HG02943 (cell line): ENCODE measurements around the gene RBP3.

Source experiments
- ATAC-seq: cut with Tn5 transposase; IDR thresholded peaks from one replicate; pipeline ENCODE4 v1.9.1; 2021; ENCODE audit warnings: mild to moderate bottlenecking, low read depth, moderate library complexity; ENCODE audit not compliant: unreplicated experiment

The RBP3 gene

GRCh38 chr10:47348138-47348651 lies at the start of gene RBP3:
Gene RBP3 (plus strand): TSS chr10:47348363. CDS start chr10:47348485, 122 bp downstream.
- ATAC-seq: no peak

- ATAC-seq: no peak
Measured at GRCh38 chr10:47298715-47299114, 49.4 kb upstream of the RBP3 start.

- ATAC-seq: no peak
Measured at GRCh38 chr10:47299611-47300428, 48.3 kb upstream of the RBP3 start, which contains the start of gene GDF10. Gene GDF10 (plus strand): TSS chr10:47300197. CDS start chr10:47300652, 455 bp downstream.

GRCh38 chr10:47300429-47300931 lies 47.7 kb upstream of the RBP3 start:
- ATAC-seq: no peak

- no peak for ATAC-seq
Measured at GRCh38 chr10:47301833-47302232, 46.3 kb upstream of the RBP3 start.

- no peak for ATAC-seq
Measured at GRCh38 chr10:47303105-47303504, 45.1 kb upstream of the RBP3 start.

- ATAC-seq: no peak
Measured at GRCh38 chr10:47303866-47304265, 44.3 kb upstream of the RBP3 start.

- no peak for ATAC-seq
Measured at GRCh38 chr10:47305566-47305965, 42.6 kb upstream of the RBP3 start.

- ATAC-seq: no peak
Measured at GRCh38 chr10:47306387-47307210, 41.6 kb upstream of the RBP3 start.

- ATAC-seq: no peak
Measured at GRCh38 chr10:47307381-47307780, 40.8 kb upstream of the RBP3 start.

GRCh38 chr10:47308775-47309174 lies 39.4 kb upstream of the RBP3 start:
- ATAC-seq: no peak

GRCh38 chr10:47309408-47310089 lies 38.6 kb upstream of the RBP3 start:
- ATAC-seq: no peak

- no peak for ATAC-seq
Measured at GRCh38 chr10:47310090-47310505, 38.1 kb upstream of the RBP3 start.

- ATAC-seq: no peak
Measured at GRCh38 chr10:47311193-47311931, 36.8 kb upstream of the RBP3 start.

- no peak for ATAC-seq
Measured at GRCh38 chr10:47311932-47312662, 36.1 kb upstream of the RBP3 start.

GRCh38 chr10:47312663-47312995 lies 35.5 kb upstream of the RBP3 start:
- no peak for ATAC-seq

GRCh38 chr10:47314416-47314970 lies 33.7 kb upstream of the RBP3 start:
- ATAC-seq: no peak

- ATAC-seq: no peak
Measured at GRCh38 chr10:47315421-47315820, 32.7 kb upstream of the RBP3 start.

- no peak for ATAC-seq
Measured at GRCh38 chr10:47316131-47316530, 32.0 kb upstream of the RBP3 start.
